HEK293 (cell line): Measurements from ENCODE around the gene PCSK6.
A peak's percentile ranks its signal among the peaks of the same experiment; 100 is the strongest.

Experiments
- CTCF ChIA-PET: fragments of 350-600 bp; formaldehyde crosslinking; extraction: SDS; loops from one replicate; lab custom pipeline; 2021; ENCODE audit warnings: antibody characterized with exemption; lab: Yijun Ruan, JAX
- POLR2A ChIA-PET: fragments of 300-600 bp; formaldehyde crosslinking; extraction: SDS; loops from one replicate; lab custom pipeline; 2020; ENCODE audit warnings: antibody characterized with exemption, inconsistent platforms; lab: Yijun Ruan, JAX
- H3K27ac ChIP-seq: fragments of 200-500 bp; sonication (Bioruptor generic); 2 replicates; pipeline ENCODE4 v1.5.1; 2014; ENCODE audit warnings: low read depth, low read length, control low read depth, inconsistent platforms; ENCODE audit errors: extremely low read depth
- H3K36me3 ChIP-seq, 2 experiments: fragments of 200-500 bp in 1 of 2; sonication (Bioruptor generic) in 1 of 2; 1 replicate in 1 of 2; 2 replicates in 1 of 2; pipeline ENCODE4 v1.5.1; 2014 to 2017; ENCODE audit warnings: inconsistent platforms in 2 of 2, low read length in 2 of 2; ENCODE audit not compliant: control insufficient read depth in 2 of 2, insufficient read depth in 1 of 2
- H3K4me1 ChIP-seq: fragments of 200-500 bp; sonication (Bioruptor generic); 2 replicates; pipeline ENCODE4 v1.5.1; 2014; ENCODE audit warnings: mild to moderate bottlenecking, low read length, inconsistent platforms; ENCODE audit not compliant: control insufficient read depth, insufficient read depth
- H3K4me3 ChIP-seq: 2 replicates; pipeline ENCODE4 v1.5.1; 2011; ENCODE audit warnings: low read depth, mild to moderate bottlenecking, control low read depth, low read length, moderate library complexity
- H3K9me3 ChIP-seq: fragments of 200-500 bp; sonication (Bioruptor generic); 2 replicates; pipeline ENCODE4 v1.5.1; 2014; ENCODE audit warnings: low read depth, low read length, inconsistent platforms; ENCODE audit not compliant: control insufficient read depth, insufficient read depth
- KLF1 ChIP-seq: fragments of 450-650 bp; formaldehyde crosslinking; IDR thresholded peaks from 2 replicates; pipeline ENCODE4 v1.5.1; 2016; ENCODE audit warnings: missing biosample characterization, missing genetic modification characterization
- KLF17 ChIP-seq: fragments of 450-650 bp; formaldehyde crosslinking; IDR thresholded peaks from 2 replicates; pipeline ENCODE4 v1.5.1; 2016; ENCODE audit warnings: missing biosample characterization, missing genetic modification characterization
- SCRT1 ChIP-seq: fragments of 450-650 bp; formaldehyde crosslinking; IDR thresholded peaks from 2 replicates; pipeline ENCODE4 v1.5.1; 2016; ENCODE audit warnings: missing biosample characterization, missing genetic modification characterization, borderline replicate concordance
- SCRT2 ChIP-seq: fragments of 450-650 bp; formaldehyde crosslinking; IDR thresholded peaks from 2 replicates; pipeline ENCODE4 v1.5.1; 2016; ENCODE audit warnings: missing biosample characterization, missing genetic modification characterization
- SETDB1 ChIP-seq: IDR thresholded peaks from one replicate; pipeline ENCODE4 v1.6.1; 2017; ENCODE audit warnings: mild to moderate bottlenecking, low read length, moderate library complexity, mixed read lengths; ENCODE audit not compliant: insufficient read length
- TRIM28 ChIP-seq: IDR thresholded peaks from 2 replicates; pipeline ENCODE4 v1.6.1; 2011; ENCODE audit warnings: low read length, control low read depth, borderline replicate concordance
- ZBTB17 ChIP-seq: fragments of 450-650 bp; formaldehyde crosslinking; IDR thresholded peaks from 2 replicates; pipeline ENCODE4 v1.5.1; 2016; ENCODE audit warnings: missing biosample characterization, missing genetic modification characterization
- ZBTB7A ChIP-seq: fragments of 450-650 bp; formaldehyde crosslinking; IDR thresholded peaks from 2 replicates; pipeline ENCODE4 v1.5.1; 2016; ENCODE audit warnings: low read depth, missing biosample characterization, missing genetic modification characterization
- ZFP69B ChIP-seq: fragments of 450-650 bp; formaldehyde crosslinking; IDR thresholded peaks from 2 replicates; pipeline ENCODE4 v1.5.1; 2016; ENCODE audit warnings: missing biosample characterization, missing genetic modification characterization
- ZNF146 ChIP-seq: fragments of 450-650 bp; formaldehyde crosslinking; IDR thresholded peaks from 2 replicates; pipeline ENCODE4 v1.5.1; 2016; ENCODE audit warnings: missing biosample characterization, missing genetic modification characterization
- ZNF175 ChIP-seq: fragments of 450-650 bp; formaldehyde crosslinking; IDR thresholded peaks from 2 replicates; pipeline ENCODE4 v1.5.1; 2016; ENCODE audit warnings: missing biosample characterization, missing genetic modification characterization
- ZNF184 ChIP-seq: fragments of 450-650 bp; IDR thresholded peaks from 2 replicates; pipeline ENCODE4 v1.5.1; 2018; ENCODE audit warnings: missing biosample characterization, mild to moderate bottlenecking, missing genetic modification characterization
- ZNF24 ChIP-seq: fragments of 450-650 bp; formaldehyde crosslinking; IDR thresholded peaks from 2 replicates; pipeline ENCODE4 v1.5.1; 2016; ENCODE audit warnings: missing biosample characterization, missing genetic modification characterization
- ZNF37A ChIP-seq: fragments of 450-650 bp; IDR thresholded peaks from 2 replicates; pipeline ENCODE4 v1.5.1; 2018; ENCODE audit warnings: missing biosample characterization, missing genetic modification characterization
- ZNF610 ChIP-seq: fragments of 450-650 bp; formaldehyde crosslinking; IDR thresholded peaks from 2 replicates; pipeline ENCODE4 v1.5.1; 2016; ENCODE audit warnings: missing biosample characterization, missing genetic modification characterization, borderline replicate concordance
- ZNF692 ChIP-seq: fragments of 450-650 bp; formaldehyde crosslinking; IDR thresholded peaks from 2 replicates; pipeline ENCODE4 v1.5.1; 2016; ENCODE audit warnings: missing biosample characterization, missing genetic modification characterization
- ZNF76 ChIP-seq: fragments of 450-650 bp; formaldehyde crosslinking; IDR thresholded peaks from 2 replicates; pipeline ENCODE4; 2016; ENCODE audit warnings: low read depth, missing biosample characterization, missing genetic modification characterization, borderline replicate concordance
- TF ChIP-seq, protein P1 (sequence below): fragments of 450-650 bp; formaldehyde crosslinking; IDR thresholded peaks from 2 replicates; pipeline ENCODE4; 2016; ENCODE audit warnings: missing biosample characterization, missing genetic modification characterization

PCSK6 gene

GRCh38 chr15:101469520-101470288 is 19.8 kb downstream of the PCSK6 start (continued):
- TF ChIP-seq ZNF184 (tag by site-specific recombination) (no peak), ZNF37A (tag by site-specific recombination) (no peak), ZNF146 (tag by site-specific recombination) (no peak), ZBTB17 (no peak), SCRT2 (tag by site-specific recombination) (no peak), ZNF24 (no peak), KLF1 (tag by site-specific recombination) (no peak)
- TF ChIP-seq, protein P1, sequence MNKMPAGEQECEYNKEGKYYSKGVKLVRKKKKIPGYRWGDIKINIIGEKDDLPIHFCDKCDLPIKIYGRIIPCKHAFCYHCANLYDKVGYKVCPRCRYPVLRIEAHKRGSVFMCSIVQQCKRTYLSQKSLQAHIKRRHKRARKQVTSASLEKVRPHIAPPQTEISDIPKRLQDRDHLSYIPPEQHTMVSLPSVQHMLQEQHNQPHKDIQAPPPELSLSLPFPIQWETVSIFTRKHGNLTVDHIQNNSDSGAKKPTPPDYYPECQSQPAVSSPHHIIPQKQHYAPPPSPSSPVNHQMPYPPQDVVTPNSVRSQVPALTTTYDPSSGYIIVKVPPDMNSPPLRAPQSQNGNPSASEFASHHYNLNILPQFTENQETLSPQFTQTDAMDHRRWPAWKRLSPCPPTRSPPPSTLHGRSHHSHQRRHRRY (tag by site-specific recombination) = no peak

- H3K9me3 ChIP-seq = no peaks in the 10 kb centered on the region
- ChIA-PET POLR2A (no interaction called here), CTCF (interaction anchor here (1.1 kb wide), 1 partner anchor 112 kb away, joined by 3 read pairs; no protein-coding TSS in a partner anchor)
- H3K36me3 ChIP-seq = no peaks in the 10 kb centered on the region
- no peak overlapping the region for H3K4me3 ChIP-seq
- TF ChIP-seq TRIM28 (peak; percentile 40; the same call in 1 of the 2 replicates), ZBTB7A (tag by site-specific recombination) (no peak), ZNF175 (tag by site-specific recombination) (no peak), ZNF146 (tag by site-specific recombination) (no peak), ZFP69B (tag by site-specific recombination) (peak; percentile 74; the same call in 1 of the 2 replicates), KLF17 (0 out of 2 replicates have a peak, but pooled peaks have one; percentile 17), ZNF76 (tag by site-specific recombination) (no peak), ZNF692 (tag by site-specific recombination) (peak; percentile 65), SETDB1 (peak; percentile 62), ZNF184 (tag by site-specific recombination) (peak; percentile 100)
- H3K4me1 ChIP-seq = peaks cover 5% of the 10 kb centered on the region; the same call in 1 of the 2 replicates
- H3K27ac ChIP-seq = no peak overlapping the region
These were observed 23.3 kb downstream of the PCSK6 start for GRCh38 chr15:101466188-101466587.

DNA sequence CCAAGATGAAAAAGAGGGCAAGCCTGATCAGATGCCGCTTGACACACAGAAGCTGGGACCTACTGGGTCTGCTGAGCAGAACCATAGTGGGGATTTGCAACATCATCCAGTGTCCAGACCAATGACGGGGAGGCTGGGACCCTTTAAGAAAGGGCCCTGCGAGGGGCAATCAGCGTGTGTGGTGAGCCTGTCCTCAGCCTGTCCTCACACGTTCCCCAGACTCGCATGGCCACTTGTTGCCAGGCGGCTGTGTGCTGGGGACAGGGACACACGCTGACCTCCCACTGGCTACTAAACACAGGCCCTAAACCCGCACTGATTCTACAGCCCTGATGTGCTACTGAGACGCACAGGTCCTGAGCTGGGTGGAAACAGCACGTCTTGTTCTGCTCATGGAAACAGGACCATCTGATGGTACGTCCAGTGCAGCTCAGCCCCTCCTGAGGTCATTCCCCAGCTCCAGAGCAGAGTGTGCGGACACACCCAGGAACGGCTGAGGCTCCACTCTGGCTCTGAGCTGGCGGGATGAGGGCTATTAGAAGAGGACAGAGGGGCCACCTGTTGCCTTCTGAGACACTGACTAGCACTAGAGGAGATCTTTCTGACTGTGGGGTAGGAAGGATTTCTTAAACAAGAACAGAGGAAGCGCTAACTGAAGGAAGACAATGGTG is 24.4 kb downstream of the PCSK6 start:
- no peaks in the 10 kb centered on the region for H3K36me3 ChIP-seq
- TF ChIP-seq SCRT2 (tag by site-specific recombination) (peak; percentile 93), ZNF610 (no peak), SCRT1 (tag by site-specific recombination) (peak; percentile 69; the same call in 1 of the 2 replicates)
- H3K9me3 ChIP-seq = no peaks in the 10 kb centered on the region
- H3K4me3 ChIP-seq = no peak overlapping the region
- CTCF ChIA-PET = no interaction called here
- peaks cover 3% of the 10 kb centered on the region; the same call in 1 of the 2 replicates for H3K4me1 ChIP-seq
- POLR2A ChIA-PET = no interaction called here
- no peak overlapping the region for H3K27ac ChIP-seq
